IPS-15b (cell line): ENCODE results near the gene EYS.

ENCODE experiments used
- H3K27me3 ChIP-seq: one replicate; pipeline ENCODE4 v1.6.1; 2013; ENCODE audit warnings: low read length; ENCODE audit not compliant: control insufficient read depth, insufficient read depth
- H3K36me3 ChIP-seq: one replicate; pipeline ENCODE4 v1.6.1; 2013; ENCODE audit warnings: low read length; ENCODE audit not compliant: control insufficient read depth, insufficient read depth
- H3K4me1 ChIP-seq: one replicate; pipeline ENCODE4 v1.6.1; 2013; ENCODE audit warnings: mild to moderate bottlenecking, low read length; ENCODE audit not compliant: control insufficient read depth, insufficient read depth
- H3K4me3 ChIP-seq: one replicate; pipeline ENCODE4 v1.5.1; 2013; ENCODE audit warnings: low read depth, low read length
- H3K9ac ChIP-seq: one replicate; pipeline ENCODE4 v1.6.1; 2013; ENCODE audit warnings: low read depth, mild to moderate bottlenecking, low read length
- H3K9me3 ChIP-seq: one replicate; pipeline ENCODE4 v1.6.1; 2013; ENCODE audit warnings: mild to moderate bottlenecking, low read length; ENCODE audit not compliant: control insufficient read depth, insufficient read depth

EYS gene

DNA sequence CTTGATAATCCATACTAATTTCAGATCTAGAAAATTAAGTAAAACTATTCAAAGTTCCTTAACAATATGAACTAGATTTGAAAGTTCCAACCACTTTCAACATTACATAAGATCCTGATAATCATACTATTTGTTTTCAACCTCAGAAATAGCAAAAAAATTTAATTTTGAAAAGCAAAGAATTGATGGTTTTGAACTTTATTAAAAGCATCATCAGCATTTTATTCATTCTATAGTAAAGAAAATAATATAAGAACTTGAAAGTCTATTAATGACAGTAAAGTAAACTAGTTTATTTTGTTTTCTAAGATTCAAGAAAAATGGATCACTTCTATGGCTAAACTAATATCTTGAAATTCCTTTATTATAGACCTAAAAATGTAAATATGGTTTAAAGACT lies 26.8 kb downstream of the EYS start:
- Histone ChIP-seq H3K9me3 (no peaks in the 10 kb centered on the region), H3K4me3 (no peak overlapping the region), H3K36me3 (no peaks in the 10 kb centered on the region), H3K9ac (no peak overlapping the region), H3K4me1 (no peaks in the 10 kb centered on the region), H3K27me3 (no peaks in the 10 kb centered on the region)

DNA sequence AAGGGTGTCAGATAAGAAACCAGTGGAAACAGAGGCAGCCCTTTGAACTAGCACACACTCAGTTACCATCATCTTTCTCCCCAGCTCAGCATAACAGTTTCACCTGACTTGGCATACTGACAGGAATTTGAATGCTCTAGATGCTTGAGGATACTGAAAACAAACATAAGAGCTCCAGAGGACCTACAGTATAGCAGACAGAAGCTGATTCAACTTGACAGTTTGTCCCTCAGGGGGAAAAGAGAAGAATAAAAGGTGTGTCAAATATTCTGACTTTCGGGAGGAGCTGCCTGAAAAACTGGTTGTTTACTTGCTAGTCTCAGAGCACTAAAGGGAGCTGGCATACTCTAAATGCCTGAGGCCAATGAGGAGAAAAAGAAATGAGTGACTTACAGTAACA lies 35.1 kb downstream of the EYS start:
- H3K27me3 ChIP-seq: no peaks in the 10 kb centered on the region
- no peaks in the 10 kb centered on the region for H3K36me3 ChIP-seq
- no peaks in the 10 kb centered on the region for H3K4me1 ChIP-seq
- no peaks in the 10 kb centered on the region for H3K9me3 ChIP-seq
- H3K4me3 ChIP-seq: no peak overlapping the region
- no peak overlapping the region for H3K9ac ChIP-seq

DNA sequence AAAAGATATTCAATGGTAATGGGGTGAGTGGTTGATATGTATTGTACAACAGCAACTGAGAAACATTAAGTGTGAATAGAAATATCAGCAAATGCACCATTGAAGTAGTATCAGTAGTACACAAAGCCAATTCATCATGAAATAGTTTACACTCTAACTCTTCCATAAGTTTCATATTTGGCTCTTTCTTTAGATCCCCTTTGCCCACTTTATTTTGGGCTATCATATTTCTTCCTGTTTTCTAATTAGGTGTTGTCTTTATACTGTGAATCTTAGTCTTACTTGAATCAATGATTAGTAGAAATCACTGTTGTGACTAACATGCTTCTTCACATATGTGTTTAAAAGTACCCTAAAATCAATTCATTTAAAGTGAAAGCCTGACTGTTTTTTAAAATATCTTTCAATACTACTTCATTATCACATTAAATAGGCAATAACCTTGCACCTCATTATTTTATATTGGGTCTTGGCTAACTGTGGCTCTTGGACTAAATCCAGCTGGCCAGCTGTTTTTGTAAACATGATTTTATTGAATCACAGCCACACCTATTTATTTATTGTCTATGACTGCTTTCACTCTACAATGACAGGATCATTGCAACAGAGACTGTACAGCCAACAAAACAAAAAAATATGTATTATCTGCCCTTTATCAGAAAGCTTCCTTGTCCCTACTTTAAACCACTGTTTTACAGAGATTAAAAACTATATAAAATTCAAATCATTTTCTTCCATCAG lies 38.9 kb downstream of the EYS start:
- Histone ChIP-seq H3K9me3 (no peaks in the 10 kb centered on the region), H3K4me1 (no peaks in the 10 kb centered on the region), H3K4me3 (no peak overlapping the region), H3K27me3 (no peaks in the 10 kb centered on the region), H3K9ac (no peak overlapping the region), H3K36me3 (no peaks in the 10 kb centered on the region)

DNA sequence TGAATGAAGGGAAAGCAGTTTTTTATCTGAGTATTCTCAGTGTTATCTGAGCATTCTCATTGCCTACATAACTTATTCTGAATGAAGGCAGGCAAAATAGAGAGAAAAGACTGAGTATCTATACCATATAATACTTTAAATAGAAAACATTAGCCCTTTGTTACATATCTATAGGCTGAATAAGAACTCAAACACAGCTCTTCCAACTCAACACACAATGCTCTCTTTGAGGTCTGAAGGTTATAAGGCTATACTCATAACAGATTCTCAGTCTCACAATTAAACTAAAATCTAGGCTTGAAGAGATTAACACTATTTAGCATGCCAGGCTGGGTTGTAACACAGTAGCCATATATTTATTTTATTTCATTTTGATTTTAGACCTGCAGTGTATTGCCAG lies 56.9 kb downstream of the EYS start:
- no peak overlapping the region for H3K9ac ChIP-seq
- H3K36me3 ChIP-seq: no peaks in the 10 kb centered on the region
- H3K9me3 ChIP-seq: no peaks in the 10 kb centered on the region
- no peaks in the 10 kb centered on the region for H3K27me3 ChIP-seq
- peaks cover 4% of the 10 kb centered on the region for H3K4me1 ChIP-seq
- H3K4me3 ChIP-seq: no peak overlapping the region

DNA sequence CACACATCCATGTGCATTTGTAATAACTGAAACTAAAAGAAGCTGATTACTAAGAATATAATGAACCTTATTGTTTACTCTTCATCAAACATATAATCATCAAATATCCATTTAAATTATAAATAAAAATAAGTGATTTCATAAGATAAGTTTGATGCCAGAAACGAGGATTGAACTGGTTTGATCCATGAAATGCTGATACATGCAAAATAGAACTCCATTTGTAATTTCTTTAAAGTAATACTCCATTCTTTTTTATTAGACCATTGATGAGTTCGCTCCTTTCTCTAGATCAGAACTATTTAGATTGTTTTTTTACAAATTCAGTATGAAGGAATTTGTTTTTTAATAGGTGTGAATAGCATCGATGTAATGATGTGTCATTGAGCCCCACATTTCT lies 57.6 kb downstream of the EYS start:
- H3K4me3 ChIP-seq: no peak overlapping the region
- H3K9ac ChIP-seq: no peak overlapping the region
- no peaks in the 10 kb centered on the region for H3K27me3 ChIP-seq

DNA sequence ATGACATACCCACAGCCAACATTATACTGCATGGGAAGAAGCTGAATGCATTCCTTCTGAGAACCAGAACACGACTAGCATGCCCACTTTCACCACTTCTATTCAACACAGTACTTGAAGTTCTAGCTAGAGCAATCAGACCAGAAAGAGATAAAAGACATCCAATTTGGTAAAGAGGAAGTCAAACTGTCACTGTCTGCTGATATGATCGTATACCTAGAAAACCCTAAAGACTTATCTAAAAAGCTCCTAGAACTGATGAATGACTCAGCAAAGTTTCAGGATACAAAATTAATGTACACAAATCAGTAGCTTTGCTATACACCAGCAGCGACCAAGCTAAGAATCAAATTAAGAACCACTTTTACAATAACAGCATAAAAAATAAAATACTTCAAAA lies 60.5 kb downstream of the EYS start:
- Histone ChIP-seq H3K27me3 (no peaks in the 10 kb centered on the region), H3K9ac (no peak overlapping the region), H3K4me3 (no peak overlapping the region), H3K9me3 (no peaks in the 10 kb centered on the region), H3K36me3 (no peaks in the 10 kb centered on the region), H3K4me1 (peaks cover 4% of the 10 kb centered on the region)

More for the DNA sequence above, 57.6 kb downstream of the EYS start:
- H3K9me3 ChIP-seq: no peaks in the 10 kb centered on the region
- peaks cover 4% of the 10 kb centered on the region for H3K4me1 ChIP-seq
- no peaks in the 10 kb centered on the region for H3K36me3 ChIP-seq

DNA sequence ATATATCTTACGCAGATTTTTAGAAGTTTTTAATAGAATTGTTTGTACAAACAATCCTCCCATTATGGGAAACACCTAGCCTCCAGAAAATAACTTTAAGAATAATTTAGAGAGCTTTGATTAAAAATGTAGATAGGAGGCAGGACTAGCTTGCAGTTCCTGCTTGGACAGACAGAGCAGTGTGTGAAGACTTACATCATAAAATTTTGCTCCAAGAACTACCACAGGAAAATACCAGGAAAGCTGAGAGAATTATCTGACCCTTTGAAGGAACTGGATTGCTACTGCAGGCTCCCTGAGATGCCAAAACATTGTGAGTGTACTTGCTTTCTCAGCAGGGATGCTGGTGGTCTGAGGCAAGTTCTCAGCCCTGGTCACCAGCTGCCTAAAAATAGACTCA lies 64.2 kb downstream of the EYS start:
- H3K36me3 ChIP-seq: no peaks in the 10 kb centered on the region
- no peaks in the 10 kb centered on the region for H3K4me1 ChIP-seq
- no peak overlapping the region for H3K9ac ChIP-seq
- no peak overlapping the region for H3K4me3 ChIP-seq
- no peaks in the 10 kb centered on the region for H3K27me3 ChIP-seq
- no peaks in the 10 kb centered on the region for H3K9me3 ChIP-seq

DNA sequence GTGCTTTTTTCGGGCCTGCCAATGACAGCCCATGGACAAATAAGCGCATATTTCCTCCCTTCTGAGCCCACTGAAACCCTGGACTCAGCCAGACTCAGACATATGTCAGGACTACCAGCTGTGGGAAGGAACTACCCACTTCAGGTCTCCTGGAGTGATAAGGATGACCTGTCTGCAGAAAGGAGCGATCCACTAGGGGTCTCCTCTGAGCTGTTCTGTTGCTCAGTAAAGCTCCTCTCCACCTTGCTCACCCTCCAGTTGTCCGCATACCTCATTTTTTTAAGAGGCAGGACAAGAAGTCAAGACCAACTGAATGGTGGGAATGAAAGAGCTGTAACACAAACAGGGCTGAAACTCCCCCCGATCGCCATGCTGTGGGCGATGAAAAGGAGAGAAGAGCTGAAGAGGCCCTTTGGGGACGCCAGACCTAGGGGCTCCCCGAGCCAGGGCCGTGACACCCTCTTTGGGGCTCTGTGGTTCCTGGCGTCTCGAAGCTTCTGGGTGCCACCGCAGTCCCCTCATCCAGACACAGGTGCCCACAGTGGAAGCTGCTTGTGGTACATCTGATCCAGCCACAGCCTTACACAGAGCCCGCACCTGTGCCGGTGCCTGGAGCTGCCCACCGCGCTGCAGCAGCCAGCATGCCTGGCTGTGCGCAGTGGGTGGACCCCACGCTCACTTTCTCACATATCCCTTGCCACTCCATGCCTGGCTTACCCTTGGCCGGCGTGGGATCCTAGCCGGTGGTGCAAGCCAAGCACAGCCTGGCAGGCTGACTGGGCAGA lies 68.8 kb downstream of the EYS start:
- Histone ChIP-seq H3K4me1 (no peaks in the 10 kb centered on the region), H3K9ac (no peak overlapping the region), H3K9me3 (no peaks in the 10 kb centered on the region), H3K27me3 (no peaks in the 10 kb centered on the region), H3K36me3 (no peaks in the 10 kb centered on the region), H3K4me3 (no peak overlapping the region)

DNA sequence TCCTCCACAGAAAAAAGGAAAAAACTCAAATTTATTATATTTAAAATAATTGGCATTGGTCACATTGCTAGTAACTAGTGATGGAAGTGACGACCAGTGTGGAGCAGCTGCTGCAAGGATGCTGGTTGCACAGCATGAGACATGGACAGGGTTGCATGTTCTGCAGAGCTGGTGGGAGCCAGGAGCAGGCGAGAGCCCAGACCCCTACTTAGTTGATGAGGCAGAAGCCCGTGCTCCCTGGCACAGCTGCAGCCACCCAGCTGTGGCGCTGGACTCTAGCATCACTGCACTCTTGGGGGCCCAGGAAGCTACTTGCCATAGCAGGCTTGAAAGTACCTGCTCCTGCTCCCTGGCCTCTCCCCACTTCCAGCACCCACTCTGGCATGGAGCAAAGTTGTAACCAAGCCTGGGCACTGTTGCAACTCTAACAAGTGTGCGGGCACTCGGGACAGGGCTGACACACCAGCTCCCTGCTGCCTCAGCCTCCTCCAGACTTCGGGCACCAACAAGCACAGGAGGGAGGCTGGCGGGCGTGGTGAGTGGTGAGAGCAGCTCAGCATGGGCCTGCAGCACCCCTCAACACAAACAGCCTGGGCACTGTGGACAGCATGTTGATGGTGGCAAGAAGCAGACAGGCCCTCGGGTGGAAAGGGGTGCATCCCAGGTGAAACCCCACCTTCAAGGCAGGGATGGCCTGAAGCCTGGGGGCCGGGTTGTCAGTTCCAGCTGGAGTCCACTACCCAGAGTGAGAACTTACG lies 69.6 kb downstream of the EYS start:
- no peak overlapping the region for H3K9ac ChIP-seq
- H3K9me3 ChIP-seq: no peaks in the 10 kb centered on the region
- H3K4me3 ChIP-seq: no peak overlapping the region
- no peaks in the 10 kb centered on the region for H3K4me1 ChIP-seq
- H3K27me3 ChIP-seq: no peaks in the 10 kb centered on the region
- no peaks in the 10 kb centered on the region for H3K36me3 ChIP-seq

DNA sequence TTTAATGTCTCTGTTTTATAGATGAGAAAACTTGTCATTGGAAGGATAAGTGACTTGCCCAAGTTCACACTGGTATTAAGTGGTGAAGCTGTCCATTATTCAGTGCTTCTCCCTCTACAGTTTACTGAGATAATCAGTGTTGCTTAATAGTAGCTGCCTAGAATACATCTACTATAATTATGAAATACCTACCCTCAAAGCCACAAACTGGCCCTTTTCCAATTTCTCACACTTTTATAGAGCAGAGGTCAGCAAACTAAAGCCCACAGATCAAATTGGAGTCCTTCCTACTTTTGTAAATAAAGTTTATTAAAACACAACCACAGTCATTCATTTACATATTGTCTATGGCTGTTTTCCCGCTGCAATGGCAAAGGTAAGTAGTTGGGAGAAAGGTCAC lies 73.5 kb downstream of the EYS start:
- Histone ChIP-seq H3K4me1 (no peaks in the 10 kb centered on the region), H3K9me3 (no peaks in the 10 kb centered on the region)

DNA sequence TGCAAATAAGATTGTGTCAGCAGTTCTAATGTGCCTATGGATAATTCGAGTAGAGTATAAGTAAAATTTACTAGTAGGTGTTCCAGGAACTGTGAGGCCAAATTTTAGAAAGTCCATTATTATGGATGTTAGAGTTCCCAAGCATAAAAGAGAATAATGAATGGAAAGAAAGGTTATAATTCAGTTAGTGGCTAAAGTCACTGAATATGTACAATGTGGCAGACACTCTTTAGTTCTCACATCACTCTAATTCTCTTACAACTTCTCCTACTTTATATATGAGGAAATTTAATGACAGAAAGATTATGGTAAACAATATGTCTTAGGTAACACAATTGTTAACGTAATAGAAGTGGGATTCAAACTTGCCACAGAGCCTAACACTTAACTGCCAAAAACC lies 75.3 kb downstream of the EYS start:
- Histone ChIP-seq H3K4me1 (no peaks in the 10 kb centered on the region), H3K36me3 (no peaks in the 10 kb centered on the region), H3K4me3 (no peak overlapping the region), H3K9ac (no peak overlapping the region), H3K9me3 (no peaks in the 10 kb centered on the region), H3K27me3 (no peaks in the 10 kb centered on the region)

More for the DNA sequence above, 73.5 kb downstream of the EYS start:
- H3K27me3 ChIP-seq: no peaks in the 10 kb centered on the region
- H3K9ac ChIP-seq: no peak overlapping the region
- no peaks in the 10 kb centered on the region for H3K36me3 ChIP-seq
- no peak overlapping the region for H3K4me3 ChIP-seq
